NT2/D1 (cell line): Measurements from ENCODE around the gene TMEM39A.

Experiments used
- SUZ12 ChIP-seq: IDR thresholded peaks from 2 replicates; pipeline ENCODE4 v1.6.1; 2011; ENCODE audit not compliant: insufficient read length, insufficient read depth; ENCODE audit errors: extremely low read depth
- YY1 ChIP-seq: IDR thresholded peaks from 2 replicates; pipeline ENCODE4 v1.6.1; 2011; ENCODE audit not compliant: insufficient read length, insufficient read depth
- ZNF274 ChIP-seq: IDR thresholded peaks from 2 replicates; pipeline ENCODE4 v1.6.1; 2011; ENCODE audit warnings: mild to moderate bottlenecking, low read depth, low read length

GRCh38 chr3:119498186-119499011, 35.0 kb upstream of the TMEM39A start, which contains the start of gene TIMMDC1:
- TF ChIP-seq SUZ12 (no peak), YY1 (no peak), ZNF274 (no peak)
